ENCODE measurements around the gene IFIT1B. TPM values are rescaled to one million over a fixed set of nuclear protein-coding genes. Genes with fewer than 3 reads are reported as not detected.

The IFIT1B gene
- total RNA-seq, 3 donors from 2014 or later: not detected

DNA sequence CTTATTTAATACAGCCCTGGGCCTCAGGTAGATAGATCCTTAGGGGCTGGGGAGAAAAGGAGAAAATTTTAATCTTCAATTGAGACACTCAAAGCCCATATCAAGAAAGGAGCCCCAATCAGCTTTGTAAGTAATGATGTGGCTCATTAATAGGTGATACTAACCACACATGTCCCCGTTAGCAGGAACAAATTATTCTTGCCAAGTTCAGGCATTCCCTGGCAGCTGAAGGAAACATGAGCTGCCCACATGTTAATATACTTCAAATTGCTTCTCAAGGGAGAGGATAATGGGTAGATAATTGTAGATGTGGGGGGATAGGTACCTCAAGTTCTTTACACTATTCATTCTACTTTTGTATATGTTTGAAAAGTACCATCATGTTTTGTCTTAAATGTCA, 51.0 kb downstream of the IFIT1B start:
- ATAC-seq: no peak
- no peak for DNase-seq
- intact Hi-C loops (cut with DNase I, micrococcal nuclease): no loop called here
- Histone ChIP-seq H3K36me3 (ENCODE audit: low read depth) (no peaks in the 10 kb centered on the region), H3K9me3 (no peaks in the 10 kb centered on the region), H3K4me1 (ENCODE audit: low read depth) (no peaks in the 10 kb centered on the region), H3K4me3 (no peak overlapping the region)
- TF ChIP-seq, protein P1, sequence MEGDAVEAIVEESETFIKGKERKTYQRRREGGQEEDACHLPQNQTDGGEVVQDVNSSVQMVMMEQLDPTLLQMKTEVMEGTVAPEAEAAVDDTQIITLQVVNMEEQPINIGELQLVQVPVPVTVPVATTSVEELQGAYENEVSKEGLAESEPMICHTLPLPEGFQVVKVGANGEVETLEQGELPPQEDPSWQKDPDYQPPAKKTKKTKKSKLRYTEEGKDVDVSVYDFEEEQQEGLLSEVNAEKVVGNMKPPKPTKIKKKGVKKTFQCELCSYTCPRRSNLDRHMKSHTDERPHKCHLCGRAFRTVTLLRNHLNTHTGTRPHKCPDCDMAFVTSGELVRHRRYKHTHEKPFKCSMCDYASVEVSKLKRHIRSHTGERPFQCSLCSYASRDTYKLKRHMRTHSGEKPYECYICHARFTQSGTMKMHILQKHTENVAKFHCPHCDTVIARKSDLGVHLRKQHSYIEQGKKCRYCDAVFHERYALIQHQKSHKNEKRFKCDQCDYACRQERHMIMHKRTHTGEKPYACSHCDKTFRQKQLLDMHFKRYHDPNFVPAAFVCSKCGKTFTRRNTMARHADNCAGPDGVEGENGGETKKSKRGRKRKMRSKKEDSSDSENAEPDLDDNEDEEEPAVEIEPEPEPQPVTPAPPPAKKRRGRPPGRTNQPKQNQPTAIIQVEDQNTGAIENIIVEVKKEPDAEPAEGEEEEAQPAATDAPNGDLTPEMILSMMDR (IDR thresholded peaks at IDR 0.05): no peak

DNA sequence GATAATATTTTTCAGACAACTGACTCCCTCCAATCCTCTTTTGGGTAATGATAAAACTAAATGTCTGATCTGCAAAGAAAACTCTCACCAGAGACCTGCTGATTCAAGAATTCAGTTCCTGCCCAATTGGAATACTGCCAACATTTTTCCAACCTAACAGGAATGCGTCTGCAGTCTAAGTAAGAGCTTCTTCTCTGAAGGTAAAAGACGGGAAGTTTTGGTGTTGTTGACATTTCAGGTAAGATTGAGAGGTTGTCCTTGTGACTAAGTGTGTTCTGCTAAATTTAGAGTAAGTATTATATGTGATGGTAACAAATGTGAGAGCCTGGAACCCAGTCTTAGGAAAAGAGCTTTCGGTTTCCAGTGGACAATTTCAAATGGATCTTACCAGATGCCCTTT, 54.1 kb downstream of the IFIT1B start:
- H3K36me3 ChIP-seq (ENCODE audit: low read depth): no peaks in the 10 kb centered on the region
- no peaks in the 10 kb centered on the region for H3K4me1 ChIP-seq (ENCODE audit: low read depth)
- DNase-seq (no peak), ATAC-seq (no peak)
- H3K4me3 ChIP-seq: no peak overlapping the region
- H3K9me3 ChIP-seq: no peaks in the 10 kb centered on the region
- TF ChIP-seq, protein P1 (IDR thresholded peaks at IDR 0.05): no peak
- intact Hi-C loops (cut with DNase I, micrococcal nuclease): no loop called here

Other genes starting within 250 kb of the IFIT1B start
- 1 to 10 TPM in 1 of 3 donors, under 1 TPM in 2; 0.80 to 1.2 (median 0.84) TPM for gene CH25H, start 170.7 kb upstream of the IFIT1B start, total RNA-seq
- gene LIPA, start 126.3 kb upstream of the IFIT1B start, total RNA-seq: 10 to 100 TPM; 20.6 to 34.5 (median 29.6) TPM
- gene IFIT2, start 76.0 kb upstream of the IFIT1B start, total RNA-seq: 1 to 10 TPM; 6.9 to 7.6 (median 7.5) TPM
- gene IFIT3, start 50.1 kb upstream of the IFIT1B start, total RNA-seq: 10 to 100 TPM in 2 of 3 donors, 1 to 10 TPM in 1; 5.8 to 12.7 (median 11.2) TPM
- 10 to 100 TPM in 1 of 3 donors, 1 to 10 TPM in 2; 6.2 to 21.5 (median 8.3) TPM for gene IFIT1, start 14.6 kb downstream of the IFIT1B start, total RNA-seq
- gene IFIT5, start 36.5 kb downstream of the IFIT1B start, total RNA-seq: 10 to 100 TPM in 2 of 3 donors, 1 to 10 TPM in 1; 9.8 to 19.1 (median 12.9) TPM
- gene SLC16A12, start 157.5 kb downstream of the IFIT1B start, total RNA-seq: under 1 TPM; 0.12 to 0.47 (median 0.23) TPM

All from mucosa of descending colon (tissue), 3 donors.